DMS53 (cell line): Measurements from ENCODE around the gene TMEM178B.

Source experiments
- DNase-seq: peaks from one replicate; lab custom pipeline; 2025; lab: John Stamatoyannopoulos, UW

The TMEM178B gene

DNA sequence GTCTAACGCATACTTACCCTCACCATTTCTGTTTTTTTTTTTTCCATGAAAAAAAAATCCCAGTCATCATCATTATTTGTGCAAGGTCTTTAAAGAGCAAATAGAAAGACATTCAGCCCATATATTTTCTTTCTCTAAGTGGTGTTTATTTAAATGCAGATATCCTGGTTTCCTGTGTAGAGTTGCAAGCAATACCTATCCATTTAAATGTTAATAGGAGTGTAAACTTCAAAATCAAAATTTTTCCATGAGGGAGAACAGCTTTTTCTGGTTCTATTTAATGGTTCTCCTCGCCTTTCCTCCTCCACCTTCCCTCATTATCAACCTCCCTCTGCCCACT lies 357.2 kb downstream of the TMEM178B start:
- no peak for DNase-seq

DNA sequence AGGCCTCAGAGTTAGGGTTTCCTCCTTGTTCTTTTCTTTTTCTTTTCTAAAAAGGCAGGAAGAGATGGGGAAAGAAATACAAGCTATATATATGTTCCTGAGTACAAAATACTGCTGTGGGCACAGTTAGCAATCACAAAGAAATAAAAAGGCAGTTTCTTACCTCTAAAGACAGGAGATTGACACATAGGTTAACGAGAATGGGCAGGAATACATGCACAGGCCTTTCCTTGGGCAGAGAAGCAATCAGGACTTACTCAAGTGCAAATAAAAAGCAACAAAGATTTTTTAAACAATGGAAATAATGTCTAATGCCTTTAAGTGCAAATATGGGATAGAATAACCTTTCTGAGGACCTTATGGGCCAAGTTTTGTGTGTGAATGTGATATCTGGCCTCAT lies 357.8 kb downstream of the TMEM178B start:
- no peak for DNase-seq

DNA sequence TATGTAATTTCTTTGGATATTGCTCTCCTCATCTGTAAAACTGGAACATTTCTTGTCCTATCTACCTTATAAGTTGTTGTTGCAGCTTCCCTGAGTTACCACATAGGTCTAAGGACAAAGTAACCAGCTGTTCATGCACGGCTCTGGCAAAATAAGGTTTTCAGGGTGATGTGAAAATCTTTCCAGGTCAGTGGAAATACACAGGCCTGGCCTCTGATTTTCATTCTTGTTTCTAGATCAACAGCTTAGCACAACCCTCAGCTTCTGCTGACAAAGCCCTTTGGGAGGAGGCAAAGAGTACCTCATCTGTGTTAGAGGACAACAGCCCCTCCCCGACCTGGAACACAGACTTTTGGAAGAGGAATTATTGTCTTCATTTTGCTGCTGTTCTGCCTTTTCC lies 359.8 kb downstream of the TMEM178B start:
- no peak for DNase-seq

DNA sequence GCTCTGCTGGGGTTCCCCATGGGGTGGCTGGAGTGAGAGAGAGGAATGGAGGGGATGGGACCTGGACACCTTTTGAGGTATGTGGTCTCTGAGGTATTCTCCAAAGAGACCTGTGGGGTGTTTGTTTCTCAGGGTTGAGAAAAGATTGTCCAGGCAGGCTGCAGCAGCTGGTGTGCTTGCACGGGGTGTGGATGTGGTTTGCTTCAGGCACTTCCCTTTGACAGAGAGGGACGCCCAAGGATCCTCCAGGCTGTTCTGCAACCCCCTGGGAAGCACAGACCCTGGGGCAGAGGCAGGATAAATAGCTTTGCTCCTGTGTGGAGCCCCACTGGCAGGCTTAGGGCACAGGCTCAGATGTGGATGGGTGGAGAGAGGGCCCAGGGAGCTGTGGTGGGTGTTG lies 362.3 kb downstream of the TMEM178B start:
- no peak for DNase-seq

DNA sequence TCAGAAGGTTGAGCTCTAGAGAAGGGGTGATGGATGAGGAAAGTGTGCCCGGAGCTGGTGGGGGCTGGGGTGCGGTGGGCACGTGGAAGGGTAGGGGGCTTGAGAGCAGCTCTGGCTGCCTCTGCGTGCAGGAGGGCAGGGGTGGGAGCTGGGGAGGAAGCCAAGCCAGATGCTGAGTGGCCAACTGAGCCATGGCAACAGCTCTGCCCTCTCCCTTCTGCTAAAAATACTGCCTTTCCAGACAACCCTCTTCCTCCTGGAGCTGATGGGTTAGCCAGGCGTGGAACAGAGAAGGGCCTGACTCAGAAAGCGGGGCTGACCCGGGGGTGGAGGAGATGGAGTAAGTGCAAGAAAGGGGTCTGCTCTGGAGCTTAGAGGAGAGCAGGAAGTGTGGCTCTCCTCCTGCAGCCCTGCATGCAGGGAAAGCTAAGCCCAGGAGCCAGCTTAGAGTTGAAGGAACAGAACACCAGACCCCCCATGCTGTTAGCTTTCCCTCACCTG lies 362.8 kb downstream of the TMEM178B start:
- DNase-seq: no peak

DNA sequence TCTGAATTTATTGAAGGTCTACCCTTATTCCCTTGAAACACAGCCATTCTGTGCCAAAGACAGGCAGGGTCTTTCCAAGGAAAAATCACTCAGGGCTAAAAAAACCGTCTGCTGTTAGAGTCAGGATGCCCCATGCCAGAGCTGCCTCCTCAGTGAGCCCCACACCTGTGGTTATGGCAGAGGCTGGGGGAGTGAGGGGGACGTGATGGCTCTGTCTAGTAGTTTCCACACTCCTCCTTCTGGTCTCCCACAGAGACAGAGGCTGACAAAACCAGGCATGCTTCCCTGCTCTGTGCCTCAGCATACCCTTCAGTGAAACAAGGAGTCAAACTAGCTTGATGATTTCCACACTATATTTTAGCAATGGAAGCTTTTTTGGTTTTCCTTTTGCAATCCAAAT lies 365.3 kb downstream of the TMEM178B start:
- DNase-seq: no peak

DNA sequence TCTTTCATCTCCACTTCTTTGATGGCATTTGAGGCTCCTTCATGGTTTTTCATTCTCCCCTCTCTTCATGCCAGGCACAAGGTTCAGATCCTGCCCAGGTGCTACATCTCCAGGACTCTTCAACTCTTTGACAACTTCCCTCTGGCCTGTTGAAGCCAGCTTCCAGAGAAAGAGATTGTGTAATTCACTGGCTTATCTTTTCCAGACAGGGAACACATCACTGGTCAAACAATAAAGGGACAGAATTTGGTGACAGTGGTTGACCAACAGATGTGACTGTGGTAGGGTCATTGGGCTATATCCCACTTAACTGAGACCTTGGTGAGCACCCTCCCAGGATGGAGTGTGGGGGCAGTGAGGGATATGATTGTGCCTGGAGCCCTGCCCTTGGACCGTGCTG lies 365.9 kb downstream of the TMEM178B start:
- no peak for DNase-seq

DNA sequence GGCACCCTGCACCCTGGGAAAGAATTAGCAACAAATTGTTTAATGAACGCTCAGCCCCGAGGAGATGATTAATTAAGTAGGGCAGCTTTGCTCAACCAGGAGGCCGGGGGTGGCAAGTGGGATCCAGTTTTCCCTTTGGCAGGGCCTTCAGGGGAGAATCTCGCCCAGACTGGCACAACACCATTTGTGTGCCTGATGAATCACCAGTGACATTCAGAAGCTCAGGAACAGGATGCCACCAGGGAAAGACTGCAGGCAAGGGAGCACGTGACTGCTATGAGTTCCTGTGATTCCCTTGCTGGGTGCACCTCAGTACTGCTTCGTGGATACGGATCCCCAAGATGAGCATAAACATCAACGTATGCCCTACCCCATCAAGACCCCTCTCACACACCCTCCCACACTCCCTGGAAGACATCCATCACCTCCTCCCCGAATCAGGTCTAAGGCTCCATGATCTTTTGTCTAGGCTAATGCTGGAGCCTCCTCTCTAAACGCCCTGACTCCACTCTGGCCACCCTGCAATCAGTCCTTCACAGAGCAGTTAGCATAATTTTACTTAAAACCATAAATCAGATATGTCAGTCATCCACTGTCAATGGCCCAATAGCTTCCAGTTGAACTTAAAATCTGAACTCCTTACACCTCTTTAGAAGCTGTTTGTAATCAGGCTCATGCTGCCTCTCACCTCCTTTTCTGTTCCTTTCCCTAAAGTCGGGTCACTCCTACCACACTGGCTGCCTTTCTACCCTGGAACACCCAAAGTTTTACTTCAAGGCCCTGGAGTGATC lies 368.2 kb downstream of the TMEM178B start:
- DNase-seq: no peak

DNA sequence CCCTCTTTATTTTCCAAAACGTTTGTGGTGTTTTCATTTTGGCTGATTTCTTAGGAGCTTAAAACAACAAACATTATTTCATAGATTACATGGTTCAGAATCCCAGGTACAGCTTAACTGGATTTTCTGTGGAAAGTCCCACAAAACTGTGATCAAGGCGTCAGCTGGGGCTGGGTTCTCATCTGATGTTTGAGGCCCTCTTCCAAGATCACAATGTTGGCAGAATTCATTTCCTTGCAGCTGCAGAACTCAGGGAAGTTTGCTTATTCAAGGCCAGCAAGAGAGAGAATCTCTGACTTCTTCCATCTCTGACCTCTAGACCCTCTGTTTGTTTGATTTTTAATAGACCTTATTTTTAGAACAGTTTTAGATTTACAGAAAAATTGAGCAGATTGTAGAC lies 368.9 kb downstream of the TMEM178B start:
- DNase-seq: no peak

DNA sequence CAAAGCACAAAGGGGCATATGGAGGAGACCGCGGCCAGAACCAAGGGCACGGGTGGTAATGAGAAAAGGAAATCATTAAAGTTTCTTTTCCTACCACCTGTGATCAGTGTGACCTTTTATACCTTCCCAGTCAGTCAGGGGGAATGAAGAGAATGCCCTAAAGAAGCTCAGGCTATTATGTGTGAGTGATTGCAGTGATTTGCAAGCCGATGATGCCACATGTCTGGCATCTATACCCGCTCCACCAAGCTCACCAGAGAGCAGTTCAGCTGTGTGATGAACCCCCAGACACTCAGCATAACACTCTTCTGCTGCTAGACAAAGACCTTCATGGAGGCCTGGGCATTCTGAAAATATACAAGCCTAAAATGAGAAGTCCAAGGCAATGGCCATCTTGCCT lies 371.1 kb downstream of the TMEM178B start:
- no peak for DNase-seq

DNA sequence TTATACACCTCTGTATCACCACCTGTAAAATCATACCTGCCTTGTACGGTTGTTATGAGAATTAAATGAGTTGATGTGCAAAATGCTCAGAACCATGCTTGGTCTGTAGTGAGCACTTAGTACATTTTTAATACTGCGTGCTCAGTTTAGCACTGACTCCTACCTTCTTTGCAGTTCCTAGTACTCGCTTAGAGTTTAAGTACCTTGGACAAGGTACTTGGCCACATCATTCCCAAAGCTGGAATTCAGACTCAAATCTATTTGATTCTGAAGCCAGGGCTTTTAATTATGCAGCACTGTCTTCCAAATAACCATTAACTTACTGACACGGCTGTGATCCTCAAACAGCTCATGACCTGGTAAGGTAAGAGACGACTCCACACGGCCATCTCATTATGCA lies 377.4 kb downstream of the TMEM178B start:
- DNase-seq: no peak

DNA sequence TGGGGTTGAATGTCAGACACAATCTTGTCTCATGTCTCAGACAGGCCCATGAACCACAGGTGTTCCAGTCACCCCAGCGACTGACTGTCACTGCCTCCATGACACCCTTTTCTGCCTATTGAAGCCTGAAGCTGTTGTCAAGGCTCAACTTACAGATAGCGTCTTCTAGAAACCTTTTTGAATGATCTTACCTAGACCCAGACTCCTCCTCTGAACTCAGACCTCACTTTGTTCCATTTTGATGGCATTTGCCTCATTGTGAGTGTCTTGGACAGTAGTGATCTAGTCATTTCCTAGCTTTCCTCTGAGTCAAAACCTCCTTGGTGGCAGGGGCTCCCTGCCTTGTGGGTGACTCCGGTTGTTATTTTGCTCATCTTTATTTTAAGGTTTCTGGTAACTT lies 379.0 kb downstream of the TMEM178B start:
- no peak for DNase-seq

DNA sequence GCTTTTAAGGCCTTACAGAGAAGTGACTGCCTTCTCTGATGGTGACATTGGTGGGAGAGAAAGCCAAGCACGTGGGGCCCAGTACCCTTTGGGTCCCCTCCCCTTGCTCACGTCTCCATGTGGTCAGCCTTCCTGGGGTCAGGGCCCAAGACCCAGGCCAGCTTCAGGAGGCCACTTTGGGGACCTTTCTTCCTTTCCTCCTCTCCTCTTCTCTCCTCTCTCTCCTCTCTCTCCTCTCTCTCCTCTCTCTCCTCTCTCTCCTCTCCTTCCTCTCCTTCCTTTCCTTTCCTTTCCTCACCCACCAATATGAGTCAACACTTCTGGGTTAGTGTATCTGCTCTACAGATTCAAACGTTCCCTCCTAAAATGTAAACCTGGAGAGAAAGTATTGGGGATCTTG lies 380.5 kb downstream of the TMEM178B start:
- no peak for DNase-seq

DNA sequence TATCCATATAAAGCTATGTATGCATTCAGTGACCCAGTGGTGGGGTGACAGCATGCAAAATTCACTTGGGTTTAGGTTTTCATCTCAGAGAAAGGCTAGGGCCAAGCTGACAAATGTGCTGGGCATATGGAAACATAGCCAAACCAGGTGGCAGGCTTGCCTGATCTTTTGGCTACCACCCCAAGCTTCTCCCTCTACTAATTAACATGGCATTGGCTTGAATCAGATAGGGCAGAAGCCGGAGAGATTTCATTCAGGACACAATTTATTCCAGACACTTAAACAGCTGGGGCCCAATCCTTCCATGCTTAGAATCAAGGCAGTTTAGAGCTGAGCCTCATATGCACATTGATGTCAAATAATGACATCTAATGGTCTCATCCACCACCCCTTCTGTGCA lies 381.9 kb downstream of the TMEM178B start:
- no peak for DNase-seq

DNA sequence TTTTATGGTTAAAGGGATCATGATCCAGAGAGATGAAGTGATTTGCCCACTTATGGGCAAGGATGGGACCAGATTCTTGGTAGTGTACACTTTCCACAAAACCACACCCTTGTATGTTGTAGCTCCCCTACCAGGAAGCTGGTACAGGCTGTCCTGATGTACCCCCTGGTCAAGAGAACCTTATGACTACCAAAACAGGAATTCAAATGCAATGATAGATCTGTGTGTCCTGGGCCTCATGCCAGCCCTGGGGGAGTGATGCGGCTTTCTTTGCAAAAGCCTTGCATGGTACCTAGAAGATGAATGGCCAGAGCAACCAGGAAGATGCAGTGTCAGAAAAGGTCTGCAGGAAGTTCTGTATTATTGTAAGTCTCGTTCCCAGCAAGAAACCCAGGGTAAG lies 382.4 kb downstream of the TMEM178B start:
- DNase-seq: no peak

DNA sequence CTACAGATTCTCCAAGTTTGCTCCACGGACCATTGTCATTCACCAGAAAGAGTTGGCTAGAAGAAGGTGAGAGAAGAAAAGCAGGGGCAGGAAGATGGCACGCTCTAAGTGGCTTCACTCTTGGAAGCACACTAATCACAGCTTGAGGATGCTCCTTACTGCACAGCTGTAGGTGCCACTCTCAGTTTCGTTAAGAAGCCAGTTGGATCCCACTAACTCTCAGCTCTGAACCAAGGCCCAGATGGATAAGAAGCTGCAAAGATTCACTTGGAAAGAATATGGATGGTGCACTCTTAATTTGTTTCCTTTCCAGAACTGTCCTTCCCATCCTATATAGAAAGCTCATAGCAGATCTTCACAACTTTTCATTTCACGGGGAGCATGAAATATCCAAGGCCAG lies 382.8 kb downstream of the TMEM178B start:
- DNase-seq: no peak

DNA sequence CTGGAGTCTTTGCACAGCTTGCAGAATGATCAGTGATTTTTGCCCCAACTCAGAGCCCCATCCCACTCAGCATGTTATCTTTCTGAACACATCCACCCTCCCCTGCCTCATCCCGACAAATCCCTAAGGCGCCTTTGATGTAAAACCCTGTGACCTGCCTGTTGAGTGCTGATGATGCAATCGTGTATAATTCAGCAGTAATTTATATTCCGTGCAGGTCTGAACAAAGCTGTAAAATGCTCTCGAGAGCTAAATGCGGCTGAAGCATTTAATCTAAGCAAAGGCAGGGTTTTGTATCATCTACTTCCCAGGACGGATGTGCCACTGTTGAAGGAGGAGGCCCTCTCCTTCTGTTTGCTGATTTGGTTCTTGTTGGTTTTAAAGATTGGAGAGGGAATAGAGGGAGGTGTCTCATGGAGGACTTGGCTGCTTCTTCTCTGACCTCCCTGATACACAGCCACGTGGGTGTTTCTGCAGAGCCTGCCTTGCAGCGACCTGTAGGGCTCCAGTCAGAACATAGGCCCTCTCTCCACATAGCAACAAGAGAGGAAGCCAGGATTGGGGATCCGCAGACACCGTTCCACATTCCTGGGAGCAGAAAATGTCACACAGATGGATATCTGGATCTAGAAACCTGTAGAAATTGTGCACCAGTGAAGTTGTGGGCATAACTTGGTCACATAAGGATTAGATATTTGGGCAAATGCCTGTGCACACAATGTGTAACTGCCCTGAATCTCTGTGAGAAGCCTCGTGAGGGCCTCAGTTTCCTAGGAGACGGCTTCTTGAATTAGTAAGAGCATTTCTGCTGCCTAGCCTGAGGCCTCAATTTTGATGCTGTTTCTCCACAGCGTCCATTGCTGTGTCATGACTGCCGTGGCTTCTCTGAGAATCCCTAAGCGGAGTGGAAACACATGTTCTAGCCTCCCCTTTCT lies 387.2 kb downstream of the TMEM178B start:
- DNase-seq: no peak

DNA sequence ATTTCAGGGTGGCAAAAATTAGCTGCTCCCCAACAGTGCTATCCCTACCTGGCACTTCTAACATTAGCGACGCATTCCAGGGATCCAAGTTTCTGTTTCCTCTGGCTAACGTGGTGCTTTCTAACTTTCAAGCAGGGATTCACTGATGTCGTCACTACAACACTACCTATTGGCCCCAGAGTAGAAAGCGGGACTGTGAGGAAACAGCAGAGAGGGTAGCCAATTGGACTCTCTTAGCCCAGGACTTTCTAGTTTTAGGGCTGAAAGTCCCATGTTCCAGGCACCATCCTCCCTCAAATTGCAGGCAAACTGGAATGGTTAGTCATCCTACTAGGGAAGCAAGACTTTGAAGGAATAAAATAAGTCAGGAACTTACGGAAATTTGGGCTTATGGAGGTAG lies 388.1 kb downstream of the TMEM178B start:
- no peak for DNase-seq

DNA sequence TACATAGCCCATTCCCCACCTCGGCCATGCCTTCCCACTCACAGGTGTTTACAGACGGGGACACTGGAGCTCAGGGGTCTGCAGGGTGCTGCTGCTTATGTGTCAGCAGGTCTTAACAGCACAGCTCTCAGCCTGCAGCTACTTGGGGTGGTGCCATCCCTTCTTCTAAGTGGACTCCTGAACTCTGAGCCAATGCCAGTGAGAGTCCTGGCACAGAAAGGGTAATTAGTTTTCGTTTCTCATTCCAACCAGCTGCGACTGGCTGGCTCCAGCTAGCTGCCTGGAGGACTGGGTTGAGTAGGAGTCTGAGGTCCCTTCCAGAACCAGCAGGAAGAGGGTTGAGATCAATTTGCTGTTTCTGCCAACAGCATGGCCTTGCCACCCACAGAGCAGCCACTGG lies 389.1 kb downstream of the TMEM178B start:
- DNase-seq: no peak

DNA sequence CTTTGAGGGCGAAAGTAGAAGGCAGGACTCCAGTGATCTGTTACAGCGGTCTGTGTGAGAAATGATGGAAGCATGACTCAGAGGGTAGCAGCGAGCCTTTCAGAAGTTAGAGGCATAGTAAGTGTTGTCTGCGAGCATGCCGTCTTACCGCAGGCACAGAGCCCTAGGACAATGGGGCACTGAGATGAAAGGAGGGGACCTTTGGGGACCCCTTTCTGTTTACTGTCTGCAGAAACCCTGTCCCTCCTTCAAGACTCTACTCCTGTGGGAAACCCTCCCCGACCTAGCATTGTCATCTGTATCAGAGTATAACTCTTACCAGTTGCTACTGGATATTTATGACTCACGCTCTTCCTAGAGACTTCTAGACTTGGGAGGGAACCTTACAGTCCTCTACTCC lies 390.1 kb downstream of the TMEM178B start:
- DNase-seq: no peak

DNA sequence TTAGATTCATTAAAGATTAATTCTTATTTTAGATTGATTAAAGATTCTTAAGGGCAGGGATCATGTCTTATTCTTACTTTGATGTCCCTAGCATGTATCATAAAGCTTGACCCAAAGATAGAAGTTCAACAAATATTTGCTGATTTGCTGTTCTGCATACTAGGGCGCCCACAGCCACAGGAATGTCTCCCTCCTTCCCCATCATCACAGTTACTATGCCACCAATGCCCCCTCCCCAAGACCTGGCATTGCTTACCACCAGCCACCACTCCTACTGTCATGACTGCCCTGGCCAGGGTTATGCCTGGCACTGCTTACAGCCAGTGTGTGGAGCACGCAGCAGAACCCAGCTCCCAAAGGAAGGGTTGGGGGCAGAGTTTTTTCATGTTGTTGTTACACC lies 390.7 kb downstream of the TMEM178B start:
- DNase-seq: no peak

DNA sequence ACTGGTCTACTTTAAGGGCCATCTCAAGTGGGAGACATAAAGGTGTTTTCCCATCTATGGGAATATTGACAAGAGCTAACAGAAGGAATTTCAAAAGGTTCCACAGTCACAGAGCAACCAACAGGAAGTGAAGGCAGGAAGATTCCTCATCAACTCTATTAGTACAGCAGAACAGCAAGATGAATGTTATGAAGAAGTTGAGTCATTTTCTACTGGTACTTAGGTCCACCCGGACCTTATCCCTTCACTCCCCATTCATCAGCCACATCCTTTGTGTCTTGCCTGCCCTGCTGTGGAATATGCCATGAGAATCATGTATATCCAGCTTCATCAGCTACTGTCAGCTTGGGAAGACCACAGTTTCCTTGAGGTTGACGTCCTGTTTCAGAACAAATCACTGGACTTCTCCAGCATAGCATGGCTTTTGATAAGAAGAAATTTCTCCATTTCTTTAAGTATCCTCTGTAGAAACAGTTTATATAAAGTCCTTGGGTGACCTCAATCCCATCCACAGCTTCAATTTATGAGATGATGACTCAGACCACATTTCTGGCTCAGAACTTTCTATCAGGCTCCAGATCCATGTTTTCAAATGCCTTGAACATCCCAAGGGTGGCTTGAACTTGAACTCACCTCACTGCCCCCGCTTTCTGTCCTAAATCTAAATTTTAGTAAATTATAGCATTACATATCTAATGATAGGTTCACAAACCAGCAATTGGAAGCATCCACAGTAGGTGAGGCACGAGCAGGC lies 392.5 kb downstream of the TMEM178B start:
- no peak for DNase-seq

DNA sequence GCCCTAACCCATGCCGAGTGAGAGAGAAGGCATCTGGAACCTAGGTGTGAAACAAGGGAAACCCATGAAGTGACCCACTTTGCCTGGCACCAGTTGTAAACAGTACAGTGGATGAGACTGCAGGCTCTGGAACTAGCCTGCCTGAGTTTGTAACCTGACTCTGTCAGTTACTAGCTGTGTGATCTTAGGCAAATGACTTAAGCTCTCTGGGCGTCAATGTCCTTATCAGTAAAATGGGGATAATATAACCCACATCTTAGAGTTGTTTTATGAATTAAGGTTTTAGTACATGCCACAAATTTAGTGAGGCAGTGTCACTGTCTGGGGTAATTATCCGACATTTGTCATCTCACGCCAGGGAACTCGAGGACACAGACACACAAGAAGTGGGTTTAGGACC lies 394.5 kb downstream of the TMEM178B start:
- no peak for DNase-seq
